Hypothalamus (tissue), 51 donors: Measurements from ENCODE around the gene SORCS1.

Experiments
- DNase-seq, 51 donors: peaks; one replicate each; lab custom pipeline; 2025; lab: John Stamatoyannopoulos, UW

SORCS1 gene

DNA sequence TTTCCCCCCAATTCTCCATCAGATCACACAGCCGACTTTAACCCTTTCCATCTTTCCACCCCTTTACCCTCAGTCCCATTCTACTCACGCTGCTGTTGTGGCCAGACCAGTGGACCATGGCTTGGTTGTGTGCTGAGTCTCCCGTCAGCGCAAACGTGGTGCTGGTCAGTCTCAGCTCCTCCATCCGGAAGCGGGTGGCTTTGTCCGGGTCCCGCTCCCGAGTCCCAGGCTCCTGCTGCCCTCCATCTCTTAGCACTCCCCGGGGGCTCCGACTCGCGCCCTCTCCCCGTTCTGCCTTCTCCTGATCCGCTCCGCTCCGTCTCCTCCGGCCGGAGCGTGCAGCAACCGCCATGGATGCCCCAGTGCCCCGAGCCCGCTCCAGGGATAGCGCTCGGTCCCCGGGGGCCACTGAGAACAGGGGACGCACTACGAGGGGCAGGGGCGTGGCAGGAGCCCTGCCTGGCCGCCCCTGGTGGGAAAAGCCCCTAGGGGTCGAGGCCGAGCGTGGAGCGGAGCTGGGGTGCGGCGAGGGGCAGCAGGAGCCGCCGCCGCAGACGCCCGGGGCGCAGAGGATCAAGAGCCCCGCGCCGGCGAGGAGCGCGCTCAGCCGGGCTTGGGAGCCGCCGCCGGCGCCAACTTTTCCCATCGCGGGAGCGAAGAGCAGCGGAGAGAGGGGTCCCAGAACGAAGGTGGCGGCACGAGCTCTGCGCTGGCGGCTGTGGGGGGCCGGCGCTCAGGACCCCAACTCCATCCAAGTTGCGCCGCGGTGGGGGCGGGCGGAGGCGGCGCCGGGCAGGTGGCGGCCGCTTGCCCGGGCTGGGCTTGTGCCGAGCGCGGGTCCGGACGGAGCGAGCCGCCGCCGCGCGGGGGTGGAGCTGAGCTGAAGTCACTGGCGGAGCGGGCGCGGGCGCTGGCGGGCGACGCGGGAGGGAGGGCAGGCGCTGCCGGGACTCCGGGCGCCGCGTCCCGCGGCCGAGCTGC, at the start of gene SORCS1:
TSS of gene SORCS1 (minus strand) at position 826 of the 981 bp plus-strand sequence.
- peak in 23 of 51 donors; percentile 2 to 55 (median 16) for DNase-seq

- no peak for DNase-seq
Measured at GRCh38 chr10:107214261-107214660, 49.8 kb upstream of the SORCS1 start.

DNA sequence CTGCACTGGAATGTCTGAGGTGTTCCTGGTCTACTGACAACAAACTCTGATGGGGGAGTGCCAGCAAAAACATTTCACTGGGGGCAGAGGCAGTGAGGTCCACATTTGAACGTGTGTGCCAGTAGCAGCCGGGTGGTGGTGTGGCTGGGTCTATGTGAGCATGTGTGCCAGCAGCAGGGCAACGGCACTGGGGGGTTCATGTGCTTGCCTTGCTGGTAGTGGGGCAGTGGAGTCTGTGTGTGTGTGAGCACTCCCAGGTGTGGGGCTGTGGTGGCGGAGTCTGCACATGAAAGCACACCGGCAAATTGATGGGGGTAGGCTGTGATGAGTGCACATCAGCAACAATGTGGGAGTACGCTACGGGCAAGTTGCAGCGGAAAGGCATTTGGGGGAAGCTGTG, 49.4 kb upstream of the SORCS1 start:
- no peak for DNase-seq

- DNase-seq: peak in 4 of 51 donors; percentile 0 to 11 (median 6)
Measured at GRCh38 chr10:107206833-107207232, 42.3 kb upstream of the SORCS1 start.

DNA sequence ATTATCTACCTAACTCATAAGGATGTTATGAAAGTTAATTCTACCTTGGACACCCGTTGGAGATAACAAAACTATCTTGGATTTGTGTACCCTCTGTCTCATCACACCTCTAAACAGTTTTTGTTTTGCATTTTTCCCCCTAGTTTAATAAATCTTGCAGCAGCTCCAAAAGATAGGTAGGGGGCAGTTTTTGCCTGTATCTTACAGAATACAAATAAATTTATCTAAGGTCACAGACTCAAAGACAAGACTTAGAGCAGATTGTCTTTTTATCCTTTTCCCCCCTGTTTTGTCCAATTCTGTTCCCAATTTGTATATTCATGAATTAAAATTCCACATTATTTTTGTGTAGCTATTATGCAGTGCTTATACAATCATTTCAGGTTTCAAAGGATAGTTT, 5.0 kb upstream of the SORCS1 start:
- DNase-seq: no peak

DNA sequence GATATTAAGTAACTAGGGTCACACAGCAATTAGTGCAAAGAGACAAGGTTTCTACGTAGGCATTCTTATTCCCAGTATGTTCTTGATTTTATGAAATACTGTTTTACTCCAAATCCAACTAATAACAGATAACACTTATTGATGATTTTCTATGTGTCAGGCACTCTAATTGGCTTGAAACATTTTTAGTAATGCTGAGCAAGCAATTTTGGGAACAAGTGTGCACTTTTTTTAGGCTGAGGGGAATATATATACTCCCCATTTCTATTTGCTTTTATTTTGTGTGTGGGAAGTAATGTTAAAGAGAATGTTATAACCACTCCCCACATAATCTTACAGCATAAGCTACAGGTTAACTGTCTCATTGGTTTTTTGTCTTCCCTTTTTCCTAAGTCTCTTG, 4.2 kb upstream of the SORCS1 start:
- DNase-seq: no peak

- no peak for DNase-seq
Measured at GRCh38 chr10:107166403-107166802, 1.9 kb upstream of the SORCS1 start.

DNA sequence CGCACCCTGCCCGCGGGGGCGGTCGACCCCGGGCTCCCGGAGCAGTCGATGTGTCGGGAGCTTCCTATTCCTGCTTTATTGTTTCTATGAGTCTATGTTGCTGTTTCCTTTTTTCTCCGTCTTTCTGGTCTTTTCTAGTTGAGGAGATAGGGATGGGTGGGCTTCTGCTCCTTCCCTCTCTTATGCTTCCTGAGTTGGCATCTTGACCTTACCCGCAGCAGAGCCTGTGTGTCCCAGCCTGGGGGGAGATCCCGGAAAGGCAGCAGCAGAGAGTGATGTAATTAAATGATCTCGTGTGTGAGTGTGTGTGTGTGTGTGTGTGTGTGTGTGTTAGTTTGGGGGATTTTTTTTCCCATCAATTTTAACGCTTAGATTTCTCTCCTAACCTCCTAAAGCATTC, 486 bp upstream of the SORCS1 start:
- DNase-seq: peak in 2 of 51 donors; percentile 2 to 4

GRCh38 chr10:107163076-107163855, 1.2 kb downstream of the SORCS1 start:
- peak in 3 of 51 donors; percentile 6 to 63 (median 13) for DNase-seq

- peak in 2 of 51 donors; percentile 15 to 63 for DNase-seq
Measured at GRCh38 chr10:107160866-107161265, 3.6 kb downstream of the SORCS1 start.

GRCh38 chr10:107159871-107160270, 4.6 kb downstream of the SORCS1 start:
- peak in 2 of 51 donors; percentile 1 to 32 for DNase-seq

GRCh38 chr10:107157071-107157470, 7.4 kb downstream of the SORCS1 start:
- no peak for DNase-seq

- no peak for DNase-seq
Measured at GRCh38 chr10:107152087-107152486, 12.4 kb downstream of the SORCS1 start.

DNA sequence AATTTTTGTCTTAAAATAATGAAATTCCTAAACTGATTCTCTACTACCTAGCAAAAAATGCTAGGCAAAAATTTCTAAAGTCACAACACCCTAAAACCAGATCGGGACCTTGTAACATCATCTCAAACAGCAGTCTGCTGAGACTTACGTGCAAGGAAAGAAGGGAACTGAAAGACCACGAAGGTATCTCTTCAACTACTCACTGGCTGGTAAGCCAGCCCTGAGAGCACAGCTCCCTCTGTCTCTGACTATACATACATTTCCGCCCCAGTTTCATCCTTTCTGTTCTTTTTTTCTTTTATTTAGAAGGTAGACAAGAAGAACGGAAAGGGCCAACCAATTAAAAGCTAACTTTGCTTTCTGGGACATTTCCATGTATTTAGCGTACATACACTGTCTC, 15.6 kb downstream of the SORCS1 start:
- no peak for DNase-seq

DNA sequence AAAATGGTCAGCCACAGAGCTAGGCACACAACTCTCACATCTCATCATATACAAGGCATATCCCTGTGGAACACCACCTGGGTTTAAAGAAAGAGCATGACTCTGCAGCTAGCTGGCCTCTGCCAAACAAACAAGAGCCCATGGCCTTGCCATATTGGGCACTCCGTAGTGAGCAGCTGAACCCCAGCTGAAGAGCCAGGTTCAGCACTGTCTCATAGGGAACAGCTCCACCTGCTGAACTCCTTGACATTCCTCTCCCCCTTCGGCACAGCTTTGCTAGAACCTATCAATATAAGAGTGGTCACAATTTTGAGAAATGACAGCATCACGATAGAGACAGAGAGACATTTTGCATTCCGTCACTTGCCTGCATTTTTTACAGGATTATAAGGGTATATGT, 20.0 kb downstream of the SORCS1 start:
- peak in 1 of 51 donors; percentile 1 for DNase-seq

- DNase-seq: peak in 1 of 51 donors; percentile 2
Measured at GRCh38 chr10:107141524-107142061, 22.9 kb downstream of the SORCS1 start.

DNA sequence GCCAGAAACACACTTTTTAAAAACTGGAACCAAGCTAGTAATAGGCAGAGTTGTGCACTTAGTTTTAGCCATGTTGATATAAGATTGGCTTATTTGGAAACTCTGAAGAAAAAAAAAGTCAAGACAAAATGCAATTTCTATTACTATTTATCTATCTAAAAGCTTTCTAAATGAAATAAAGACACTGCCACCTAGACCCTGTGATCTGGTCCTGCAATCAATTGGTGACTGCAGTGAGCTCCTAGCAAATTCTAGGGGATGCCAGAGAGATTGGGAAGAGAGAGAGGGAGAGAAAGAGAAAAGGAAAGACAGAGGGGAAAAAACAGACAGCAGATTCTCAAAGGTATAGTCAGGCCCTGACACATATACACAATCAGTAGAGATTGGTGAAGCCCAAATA, 25.3 kb downstream of the SORCS1 start:
- no peak for DNase-seq

GRCh38 chr10:107133656-107134055, 30.9 kb downstream of the SORCS1 start:
- DNase-seq: no peak

DNA sequence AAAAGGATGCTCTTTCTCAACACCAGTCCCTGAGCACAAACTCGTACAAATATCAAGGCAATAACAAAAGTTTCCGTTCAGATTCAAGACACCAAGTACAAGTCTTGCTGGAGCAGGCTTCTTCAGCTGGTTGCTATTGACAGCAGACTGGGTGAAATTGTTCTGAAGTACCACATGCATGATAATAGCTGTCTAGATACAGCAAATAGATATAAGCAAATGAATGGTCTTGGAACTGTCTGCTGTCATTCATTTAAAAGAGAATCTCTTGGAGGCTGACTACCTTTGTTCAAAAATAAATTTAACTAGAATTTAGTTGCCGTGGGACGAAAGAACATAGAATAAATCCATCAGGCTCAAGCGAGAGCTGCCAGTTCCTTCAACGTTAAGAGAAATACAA, 35.5 kb downstream of the SORCS1 start:
- DNase-seq: peak in 1 of 51 donors; percentile 19

DNA sequence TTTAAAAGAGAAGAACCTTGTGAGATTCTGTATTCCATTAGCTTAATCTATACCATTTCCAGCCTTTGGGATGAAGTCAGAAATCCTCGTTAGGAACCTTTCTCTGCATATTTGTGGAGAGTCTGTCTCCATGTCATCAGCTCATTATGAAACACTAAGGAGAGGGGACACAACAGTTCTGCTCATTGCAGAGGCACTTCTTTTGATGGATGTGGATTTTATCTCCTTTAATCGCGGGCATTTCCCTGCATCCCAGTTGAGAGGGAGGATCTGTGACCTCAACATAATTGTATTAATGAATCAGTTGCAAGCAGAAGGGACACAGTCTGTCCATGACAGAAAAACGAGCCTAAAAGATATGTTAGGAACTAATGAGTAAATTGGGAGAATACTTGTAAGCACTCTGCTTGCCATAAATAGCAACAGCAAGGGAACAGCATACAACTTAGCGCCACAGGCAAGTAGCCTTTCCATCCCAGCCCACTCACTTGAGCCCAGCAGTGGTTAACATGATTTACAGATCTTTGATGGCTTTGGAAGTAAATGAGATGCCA, 37.9 kb downstream of the SORCS1 start:
- no peak for DNase-seq

DNA sequence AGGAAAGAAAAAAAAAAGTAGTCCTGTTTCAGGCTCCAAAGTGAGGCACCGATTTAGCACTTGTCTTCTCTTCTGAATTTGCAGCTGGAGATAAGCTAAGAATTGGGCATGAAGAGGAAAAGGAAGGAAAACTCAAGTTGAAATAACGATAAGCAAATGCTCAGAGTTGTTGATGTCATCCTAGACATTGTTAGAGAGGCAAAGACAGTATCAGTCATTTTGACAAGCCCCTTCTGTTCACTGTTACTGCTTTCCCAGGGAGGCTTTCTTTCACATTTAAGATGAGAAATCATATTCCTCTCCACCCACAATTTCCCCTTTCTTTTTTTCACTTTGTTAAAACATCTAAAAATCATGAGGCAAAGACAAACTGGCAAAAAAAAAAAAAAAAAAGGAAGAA, 41.8 kb downstream of the SORCS1 start:
- DNase-seq: no peak
